Liver (tissue), 3 donors: Measurements from ENCODE around the gene RANBP3.

Experiments
- EGR1 ChIP-seq, 2 donors: IDR thresholded peaks; 2 replicates each; pipeline ENCODE4 v1.6.1; 2016 to 2018; ENCODE audit warnings: antibody characterized with exemption in 2 of 2, low read depth in 2 of 2
- FOXA1 ChIP-seq: IDR thresholded peaks from 2 replicates; pipeline ENCODE4 v1.6.1; 2016; ENCODE audit warnings: antibody characterized with exemption
- GABPA ChIP-seq, 2 donors: IDR thresholded peaks in 1 of 2; conservative IDR thresholded peaks in 1 of 2; 2 replicates each; pipeline ENCODE4 v1.6.1; 2016; ENCODE audit warnings: antibody characterized with exemption in 2 of 2, mild to moderate bottlenecking in 1 of 2, moderate library complexity in 1 of 2
- HNF4A ChIP-seq, 2 donors: conservative IDR thresholded peaks; 2 replicates each; pipeline ENCODE4 v1.6.1; 2016; ENCODE audit warnings: antibody characterized with exemption in 2 of 2, mild to moderate bottlenecking in 2 of 2
- RAD21 ChIP-seq, 2 donors: IDR thresholded peaks; 2 replicates each; pipeline ENCODE4 v1.6.1; 2016; ENCODE audit warnings: antibody characterized with exemption in 2 of 2, mild to moderate bottlenecking in 2 of 2
- RXRA ChIP-seq, 2 donors: IDR thresholded peaks; 2 replicates each; pipeline ENCODE4 v1.6.1; 2017 to 2018; ENCODE audit warnings: antibody characterized with exemption in 2 of 2, mild to moderate bottlenecking in 1 of 2
- TF ChIP-seq, protein P1 (sequence below): fragments of 150-350 bp; IDR thresholded peaks from 2 replicates; pipeline ENCODE4 v1.5.1; 2017; ENCODE audit warnings: improper control_type of control experiment, low read depth, low read length; ENCODE audit not compliant: missing input control
- TF ChIP-seq, protein P2 (sequence below): IDR thresholded peaks from 2 replicates; pipeline ENCODE4 v1.6.1; 2016; ENCODE audit warnings: antibody characterized with exemption
- TF ChIP-seq, protein P3 (sequence below): IDR thresholded peaks from 2 replicates; pipeline ENCODE4 v1.6.1; 2016; ENCODE audit warnings: antibody characterized with exemption, mild to moderate bottlenecking
- TF ChIP-seq, protein P4 (sequence below): IDR thresholded peaks from 2 replicates; pipeline ENCODE4 v1.6.1; 2016; ENCODE audit warnings: antibody characterized with exemption
- TF ChIP-seq, protein P5 (sequence below): IDR thresholded peaks from 2 replicates; pipeline ENCODE4 v1.6.1; 2016; ENCODE audit warnings: antibody characterized with exemption
- donor health status: healthy.
- donor health status: healthy.

- TF ChIP-seq EGR1 (IDR thresholded peaks at IDR 0.05; ENCODE audit: low read depth in 2 of 2) (no peak), GABPA (IDR thresholded peaks at IDR 0.05 in 1 of 2, conservative IDR thresholded peaks at IDR 0.05 in 1 of 2) (no peak), HNF4A (conservative IDR thresholded peaks at IDR 0.05) (peak; percentile 53 to 64), FOXA1 (peak; percentile 69), RAD21 (IDR thresholded peaks at IDR 0.05) (peak; percentile 92 to 95), RXRA (IDR thresholded peaks at IDR 0.05) (peak; percentile 68 to 74)
- TF ChIP-seq, protein P1, sequence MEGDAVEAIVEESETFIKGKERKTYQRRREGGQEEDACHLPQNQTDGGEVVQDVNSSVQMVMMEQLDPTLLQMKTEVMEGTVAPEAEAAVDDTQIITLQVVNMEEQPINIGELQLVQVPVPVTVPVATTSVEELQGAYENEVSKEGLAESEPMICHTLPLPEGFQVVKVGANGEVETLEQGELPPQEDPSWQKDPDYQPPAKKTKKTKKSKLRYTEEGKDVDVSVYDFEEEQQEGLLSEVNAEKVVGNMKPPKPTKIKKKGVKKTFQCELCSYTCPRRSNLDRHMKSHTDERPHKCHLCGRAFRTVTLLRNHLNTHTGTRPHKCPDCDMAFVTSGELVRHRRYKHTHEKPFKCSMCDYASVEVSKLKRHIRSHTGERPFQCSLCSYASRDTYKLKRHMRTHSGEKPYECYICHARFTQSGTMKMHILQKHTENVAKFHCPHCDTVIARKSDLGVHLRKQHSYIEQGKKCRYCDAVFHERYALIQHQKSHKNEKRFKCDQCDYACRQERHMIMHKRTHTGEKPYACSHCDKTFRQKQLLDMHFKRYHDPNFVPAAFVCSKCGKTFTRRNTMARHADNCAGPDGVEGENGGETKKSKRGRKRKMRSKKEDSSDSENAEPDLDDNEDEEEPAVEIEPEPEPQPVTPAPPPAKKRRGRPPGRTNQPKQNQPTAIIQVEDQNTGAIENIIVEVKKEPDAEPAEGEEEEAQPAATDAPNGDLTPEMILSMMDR, result peak; percentile 86
- TF ChIP-seq, protein P2, sequence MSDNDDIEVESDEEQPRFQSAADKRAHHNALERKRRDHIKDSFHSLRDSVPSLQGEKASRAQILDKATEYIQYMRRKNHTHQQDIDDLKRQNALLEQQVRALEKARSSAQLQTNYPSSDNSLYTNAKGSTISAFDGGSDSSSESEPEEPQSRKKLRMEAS, result no peak
- TF ChIP-seq, protein P3, sequence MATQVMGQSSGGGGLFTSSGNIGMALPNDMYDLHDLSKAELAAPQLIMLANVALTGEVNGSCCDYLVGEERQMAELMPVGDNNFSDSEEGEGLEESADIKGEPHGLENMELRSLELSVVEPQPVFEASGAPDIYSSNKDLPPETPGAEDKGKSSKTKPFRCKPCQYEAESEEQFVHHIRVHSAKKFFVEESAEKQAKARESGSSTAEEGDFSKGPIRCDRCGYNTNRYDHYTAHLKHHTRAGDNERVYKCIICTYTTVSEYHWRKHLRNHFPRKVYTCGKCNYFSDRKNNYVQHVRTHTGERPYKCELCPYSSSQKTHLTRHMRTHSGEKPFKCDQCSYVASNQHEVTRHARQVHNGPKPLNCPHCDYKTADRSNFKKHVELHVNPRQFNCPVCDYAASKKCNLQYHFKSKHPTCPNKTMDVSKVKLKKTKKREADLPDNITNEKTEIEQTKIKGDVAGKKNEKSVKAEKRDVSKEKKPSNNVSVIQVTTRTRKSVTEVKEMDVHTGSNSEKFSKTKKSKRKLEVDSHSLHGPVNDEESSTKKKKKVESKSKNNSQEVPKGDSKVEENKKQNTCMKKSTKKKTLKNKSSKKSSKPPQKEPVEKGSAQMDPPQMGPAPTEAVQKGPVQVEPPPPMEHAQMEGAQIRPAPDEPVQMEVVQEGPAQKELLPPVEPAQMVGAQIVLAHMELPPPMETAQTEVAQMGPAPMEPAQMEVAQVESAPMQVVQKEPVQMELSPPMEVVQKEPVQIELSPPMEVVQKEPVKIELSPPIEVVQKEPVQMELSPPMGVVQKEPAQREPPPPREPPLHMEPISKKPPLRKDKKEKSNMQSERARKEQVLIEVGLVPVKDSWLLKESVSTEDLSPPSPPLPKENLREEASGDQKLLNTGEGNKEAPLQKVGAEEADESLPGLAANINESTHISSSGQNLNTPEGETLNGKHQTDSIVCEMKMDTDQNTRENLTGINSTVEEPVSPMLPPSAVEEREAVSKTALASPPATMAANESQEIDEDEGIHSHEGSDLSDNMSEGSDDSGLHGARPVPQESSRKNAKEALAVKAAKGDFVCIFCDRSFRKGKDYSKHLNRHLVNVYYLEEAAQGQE, result peak; percentile 53
- TF ChIP-seq, protein P4, sequence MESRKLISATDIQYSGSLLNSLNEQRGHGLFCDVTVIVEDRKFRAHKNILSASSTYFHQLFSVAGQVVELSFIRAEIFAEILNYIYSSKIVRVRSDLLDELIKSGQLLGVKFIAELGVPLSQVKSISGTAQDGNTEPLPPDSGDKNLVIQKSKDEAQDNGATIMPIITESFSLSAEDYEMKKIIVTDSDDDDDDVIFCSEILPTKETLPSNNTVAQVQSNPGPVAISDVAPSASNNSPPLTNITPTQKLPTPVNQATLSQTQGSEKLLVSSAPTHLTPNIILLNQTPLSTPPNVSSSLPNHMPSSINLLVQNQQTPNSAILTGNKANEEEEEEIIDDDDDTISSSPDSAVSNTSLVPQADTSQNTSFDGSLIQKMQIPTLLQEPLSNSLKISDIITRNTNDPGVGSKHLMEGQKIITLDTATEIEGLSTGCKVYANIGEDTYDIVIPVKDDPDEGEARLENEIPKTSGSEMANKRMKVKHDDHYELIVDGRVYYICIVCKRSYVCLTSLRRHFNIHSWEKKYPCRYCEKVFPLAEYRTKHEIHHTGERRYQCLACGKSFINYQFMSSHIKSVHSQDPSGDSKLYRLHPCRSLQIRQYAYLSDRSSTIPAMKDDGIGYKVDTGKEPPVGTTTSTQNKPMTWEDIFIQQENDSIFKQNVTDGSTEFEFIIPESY, result no peak
- TF ChIP-seq, protein P5, sequence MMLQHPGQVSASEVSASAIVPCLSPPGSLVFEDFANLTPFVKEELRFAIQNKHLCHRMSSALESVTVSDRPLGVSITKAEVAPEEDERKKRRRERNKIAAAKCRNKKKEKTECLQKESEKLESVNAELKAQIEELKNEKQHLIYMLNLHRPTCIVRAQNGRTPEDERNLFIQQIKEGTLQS, result no peak
Observed at GRCh38 chr19:6021878-6022569, 44.1 kb upstream of the RANBP3 start.
